Hepatocyte (in vitro differentiated cells): ENCODE measurements around the gene NUDT14.

Experiments
- EZH2 ChIP-seq: fragments of 200-600 bp; sonication (generic); IDR thresholded peaks from 2 replicates; pipeline ENCODE4 v1.6.1; 2016; ENCODE audit warnings: antibody characterized with exemption, mild to moderate bottlenecking, borderline replicate concordance
- EZH2phosphoT487 ChIP-seq: fragments of 200-600 bp; sonication (generic); IDR thresholded peaks from one replicate; pipeline ENCODE4 v1.6.1; 2018; ENCODE audit warnings: antibody characterized with exemption, mild to moderate bottlenecking, low read depth, moderate library complexity; ENCODE audit not compliant: unreplicated experiment, severe bottlenecking
- TF ChIP-seq, protein P1 (sequence below): fragments of 200-600 bp; sonication (generic); IDR thresholded peaks from 2 replicates; pipeline ENCODE4 v1.5.1; 2016; ENCODE audit warnings: antibody characterized with exemption, mild to moderate bottlenecking; ENCODE audit not compliant: poor library complexity

- TF ChIP-seq, protein P1, sequence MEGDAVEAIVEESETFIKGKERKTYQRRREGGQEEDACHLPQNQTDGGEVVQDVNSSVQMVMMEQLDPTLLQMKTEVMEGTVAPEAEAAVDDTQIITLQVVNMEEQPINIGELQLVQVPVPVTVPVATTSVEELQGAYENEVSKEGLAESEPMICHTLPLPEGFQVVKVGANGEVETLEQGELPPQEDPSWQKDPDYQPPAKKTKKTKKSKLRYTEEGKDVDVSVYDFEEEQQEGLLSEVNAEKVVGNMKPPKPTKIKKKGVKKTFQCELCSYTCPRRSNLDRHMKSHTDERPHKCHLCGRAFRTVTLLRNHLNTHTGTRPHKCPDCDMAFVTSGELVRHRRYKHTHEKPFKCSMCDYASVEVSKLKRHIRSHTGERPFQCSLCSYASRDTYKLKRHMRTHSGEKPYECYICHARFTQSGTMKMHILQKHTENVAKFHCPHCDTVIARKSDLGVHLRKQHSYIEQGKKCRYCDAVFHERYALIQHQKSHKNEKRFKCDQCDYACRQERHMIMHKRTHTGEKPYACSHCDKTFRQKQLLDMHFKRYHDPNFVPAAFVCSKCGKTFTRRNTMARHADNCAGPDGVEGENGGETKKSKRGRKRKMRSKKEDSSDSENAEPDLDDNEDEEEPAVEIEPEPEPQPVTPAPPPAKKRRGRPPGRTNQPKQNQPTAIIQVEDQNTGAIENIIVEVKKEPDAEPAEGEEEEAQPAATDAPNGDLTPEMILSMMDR, result no peak
- no peak for TF ChIP-seq EZH2phosphoT487
- TF ChIP-seq EZH2, result no peak
These were observed 41.8 kb downstream of the NUDT14 start for GRCh38 chr14:105139212-105139825.
